DMS153 treated with DMSO at 0.1 percent for 48 hours (cell line): ENCODE measurements around the gene SLC13A1.

ENCODE experiments used
- DNase-seq: peaks from one replicate; lab custom pipeline; 2025; ENCODE audit not compliant: unreplicated experiment; lab: John Stamatoyannopoulos, UW

The SLC13A1 gene

GRCh38 chr7:123198668-123199652, 809 bp downstream of the SLC13A1 start:
- no peak for DNase-seq

DNA sequence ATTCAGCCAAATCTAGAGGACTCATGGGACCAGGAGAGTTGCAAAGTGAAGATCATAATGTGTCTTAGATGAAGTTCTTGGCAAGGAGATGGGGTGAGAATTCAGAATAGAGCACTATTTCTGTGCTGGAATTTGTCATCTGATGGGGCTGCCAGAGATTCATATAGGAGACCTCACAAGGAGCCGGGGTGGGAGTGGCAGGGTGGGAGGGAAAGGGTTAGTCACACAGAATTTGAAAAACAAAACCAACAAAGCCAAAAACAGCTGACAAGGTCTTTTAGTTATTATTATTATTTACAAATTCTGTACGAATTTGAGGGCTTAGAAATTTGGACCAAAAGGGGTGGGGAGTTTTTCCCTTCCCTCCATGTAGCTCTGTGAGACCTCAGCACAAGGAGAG, 1.7 kb downstream of the SLC13A1 start:
- DNase-seq, result no peak

DNA sequence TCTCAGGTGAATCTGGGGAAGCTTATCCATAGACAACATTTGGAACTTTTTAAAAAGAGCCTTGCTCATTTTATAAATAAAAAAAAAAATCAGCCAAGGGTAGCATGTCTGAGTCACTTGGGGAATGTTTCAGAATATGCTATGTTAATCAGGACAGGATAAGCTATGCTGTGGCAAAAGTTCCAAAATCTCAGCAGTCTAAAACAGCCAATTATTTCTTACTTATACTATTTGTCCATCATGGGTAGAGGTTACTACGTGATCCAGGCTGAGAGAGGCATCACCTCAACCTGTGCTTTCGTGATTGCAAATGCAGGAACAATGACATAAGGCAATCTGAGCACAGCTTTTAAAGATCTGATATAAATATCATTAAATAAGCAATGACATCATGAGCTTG, 6.5 kb downstream of the SLC13A1 start:
- no peak for DNase-seq

DNA sequence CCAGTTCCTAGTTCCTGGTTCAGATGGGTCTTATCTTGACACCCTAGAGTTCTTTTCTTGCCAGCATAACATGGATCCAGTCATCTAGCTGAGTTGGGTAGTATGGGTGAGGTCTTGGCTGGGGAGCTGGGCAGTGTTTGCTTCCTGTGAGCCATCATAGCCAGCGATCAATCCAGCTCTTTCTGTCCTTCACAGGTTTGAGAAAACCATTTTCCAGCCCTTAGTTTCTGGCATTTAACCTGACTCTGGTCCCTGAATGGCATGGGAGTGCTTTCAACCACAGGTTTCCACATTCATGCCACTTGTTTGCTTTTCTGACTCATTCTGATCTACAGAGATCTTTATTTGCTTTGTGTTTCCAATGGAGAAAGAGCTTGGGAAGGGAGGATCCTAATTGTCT, 8.6 kb downstream of the SLC13A1 start:
- peak; percentile 45 for DNase-seq

DNA sequence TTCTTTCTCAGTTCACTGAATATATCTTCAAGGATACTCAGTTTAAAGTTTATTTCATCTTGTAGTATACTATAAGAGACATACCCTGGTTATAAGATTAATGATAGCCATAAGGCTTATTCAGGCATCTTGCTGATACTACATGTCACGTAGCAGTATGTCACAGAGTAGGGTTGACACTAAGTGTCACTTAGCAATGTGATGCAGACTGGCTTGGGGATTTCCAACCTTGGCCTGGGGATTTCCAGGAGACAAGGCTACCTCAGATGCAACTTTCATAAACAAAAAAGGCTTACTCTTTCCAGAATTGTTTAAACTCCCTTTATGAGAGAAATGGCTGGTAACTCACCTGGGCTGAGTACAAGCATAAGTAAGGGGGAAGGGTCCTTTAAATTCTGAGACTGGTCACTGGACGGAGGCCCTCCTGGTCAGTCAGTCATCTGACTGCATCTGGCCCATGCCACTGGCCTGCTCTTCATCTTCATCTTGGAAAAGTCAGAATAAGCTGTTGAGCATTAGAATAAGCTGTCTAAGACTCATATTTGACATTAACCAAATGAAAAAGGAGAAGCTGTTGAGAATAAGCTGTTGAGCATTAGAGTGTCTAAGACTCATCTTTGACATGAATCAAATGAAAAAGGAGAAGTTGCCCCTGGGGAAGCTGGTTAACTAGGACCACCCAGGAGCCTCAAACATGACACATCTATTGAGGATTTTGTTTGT, 9.5 kb downstream of the SLC13A1 start:
- DNase-seq, result no peak

DNA sequence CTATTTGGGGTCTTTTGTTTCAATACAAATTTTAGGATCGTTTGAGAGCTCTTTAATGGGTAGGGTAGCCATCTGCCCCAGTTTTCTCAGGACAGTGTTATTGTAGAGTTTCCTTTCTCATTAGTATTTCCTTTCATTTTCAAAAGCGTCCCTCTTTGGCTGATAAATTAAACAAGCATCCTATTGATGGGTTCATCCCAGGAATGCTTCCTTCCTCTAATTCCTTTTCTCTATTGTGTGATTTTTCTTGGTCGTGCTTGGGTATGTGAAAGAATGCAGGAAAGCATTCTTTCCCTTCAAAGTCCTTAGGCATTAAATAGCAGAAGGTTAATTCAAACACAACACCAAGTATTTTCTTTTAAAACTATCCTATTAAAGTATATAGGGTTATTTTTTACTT, 14.0 kb downstream of the SLC13A1 start:
- no peak for DNase-seq

- DNase-seq, result no peak
Measured at GRCh38 chr7:123184271-123184670, 15.5 kb downstream of the SLC13A1 start.

DNA sequence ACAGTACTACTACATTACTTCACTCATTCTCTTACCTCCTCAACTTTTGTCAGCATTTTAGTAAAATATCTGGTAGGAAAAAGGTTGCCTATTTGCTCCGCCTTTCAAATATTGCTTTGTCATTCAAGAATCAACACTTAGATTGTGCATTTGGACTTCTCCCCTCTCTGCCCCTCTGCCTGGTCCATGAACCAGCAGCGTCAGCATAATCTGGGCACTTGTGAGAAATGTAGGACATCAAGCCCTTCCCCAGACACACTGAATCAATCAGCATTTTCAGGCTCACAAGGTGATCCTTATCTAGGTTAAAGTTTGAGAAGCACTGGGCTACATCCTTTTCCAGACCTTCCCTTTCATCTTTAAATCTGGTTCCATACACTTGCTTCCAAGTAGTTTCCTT, 16.3 kb downstream of the SLC13A1 start:
- no peak for DNase-seq

DNA sequence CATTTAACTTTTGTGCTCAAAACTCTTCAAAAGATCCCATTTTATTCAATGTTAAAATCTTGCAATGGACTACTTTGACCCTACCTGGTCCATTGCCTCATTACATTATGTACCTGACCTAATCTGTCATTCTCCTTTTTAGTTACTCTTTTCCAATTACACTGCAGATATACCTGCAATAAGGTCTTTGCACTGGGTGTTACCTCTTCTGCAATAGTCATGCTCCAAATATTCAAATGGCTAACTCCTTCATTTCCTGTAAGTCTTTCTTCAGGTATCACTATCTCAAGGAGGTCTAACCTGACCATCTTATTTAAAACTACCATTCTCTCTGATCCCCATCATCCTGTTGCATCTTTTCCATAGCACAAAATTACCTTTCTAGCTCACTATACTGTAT, 22.3 kb downstream of the SLC13A1 start:
- DNase-seq, result no peak

DNA sequence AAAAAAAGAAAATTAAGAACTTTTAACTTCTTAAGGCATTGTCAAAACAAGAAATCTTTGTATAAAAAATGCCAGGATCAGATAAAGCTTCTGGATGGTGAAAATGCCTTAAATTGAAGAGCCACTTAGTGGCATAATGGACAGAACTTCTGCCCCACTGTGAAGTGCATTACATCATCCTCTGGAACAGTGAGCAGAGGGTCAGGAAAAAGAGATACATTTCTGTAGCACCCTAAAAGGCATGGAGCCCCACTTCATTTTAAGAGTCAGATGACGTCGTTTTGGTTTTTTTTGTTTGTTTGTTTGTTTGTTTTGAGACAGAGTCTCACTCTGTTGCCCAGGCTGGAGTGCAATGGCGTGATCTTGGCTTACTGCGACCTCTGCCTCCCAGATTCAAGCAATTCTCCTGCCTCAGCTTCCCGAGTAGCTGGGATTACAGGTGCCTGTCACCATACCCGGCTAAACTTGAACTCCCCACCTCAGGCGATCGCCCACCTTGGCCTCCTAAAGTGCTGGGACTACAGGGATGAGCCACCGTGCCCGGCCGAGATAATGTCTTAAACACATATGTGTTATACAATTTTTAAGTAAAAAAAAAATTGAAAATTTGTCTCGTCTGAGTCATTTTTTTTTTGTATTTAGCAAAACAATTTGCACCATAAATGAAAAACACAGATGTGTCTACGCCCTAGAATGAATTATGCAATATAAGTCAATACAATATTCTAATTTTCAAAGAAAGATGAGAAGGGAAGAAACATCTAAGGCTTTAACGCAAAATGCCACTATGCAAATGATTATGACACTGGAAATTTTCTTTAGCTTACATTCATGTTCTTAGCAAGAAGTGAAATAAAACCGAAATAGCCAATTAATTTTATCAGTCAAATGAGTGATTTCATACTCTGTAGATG, 29.2 kb downstream of the SLC13A1 start:
- DNase-seq, result no peak

DNA sequence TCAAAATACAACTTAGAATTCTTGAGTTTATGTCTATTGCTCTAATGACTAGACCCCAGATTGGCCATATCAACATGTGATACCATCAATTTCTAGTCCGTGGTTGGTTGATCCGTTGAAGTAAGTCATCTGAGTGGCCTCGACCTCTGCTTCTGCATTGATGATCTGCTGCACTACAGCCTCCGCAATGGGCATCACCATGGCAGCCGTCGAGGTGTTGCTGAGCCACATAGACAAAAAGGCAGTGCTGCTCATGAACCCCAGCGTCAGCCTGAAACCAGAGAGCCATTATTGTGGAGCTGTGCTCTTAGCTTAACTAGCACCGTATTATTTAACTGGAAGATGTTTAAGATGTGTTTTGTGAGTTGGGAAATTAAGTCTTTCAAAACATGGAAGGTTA, 30.7 kb downstream of the SLC13A1 start:
- DNase-seq, result no peak

DNA sequence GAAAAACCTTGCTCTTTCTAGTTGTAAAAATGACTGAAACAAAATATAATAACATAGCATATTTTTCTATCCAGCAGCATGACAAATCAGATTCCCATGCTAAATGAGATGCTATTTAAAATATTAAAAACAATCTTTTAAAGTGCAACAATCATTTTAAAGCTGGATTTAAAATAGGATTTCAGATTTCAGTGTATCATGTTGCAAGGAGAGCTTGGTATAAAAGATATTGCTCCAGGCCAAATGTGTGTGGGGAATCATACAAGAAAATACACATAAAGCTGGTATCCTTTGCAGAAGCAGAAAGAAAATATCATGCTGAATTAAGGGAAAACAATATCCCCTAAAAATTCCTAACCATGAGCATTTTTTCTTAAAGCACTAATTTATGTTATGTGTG, 42.2 kb downstream of the SLC13A1 start:
- DNase-seq, result no peak

DNA sequence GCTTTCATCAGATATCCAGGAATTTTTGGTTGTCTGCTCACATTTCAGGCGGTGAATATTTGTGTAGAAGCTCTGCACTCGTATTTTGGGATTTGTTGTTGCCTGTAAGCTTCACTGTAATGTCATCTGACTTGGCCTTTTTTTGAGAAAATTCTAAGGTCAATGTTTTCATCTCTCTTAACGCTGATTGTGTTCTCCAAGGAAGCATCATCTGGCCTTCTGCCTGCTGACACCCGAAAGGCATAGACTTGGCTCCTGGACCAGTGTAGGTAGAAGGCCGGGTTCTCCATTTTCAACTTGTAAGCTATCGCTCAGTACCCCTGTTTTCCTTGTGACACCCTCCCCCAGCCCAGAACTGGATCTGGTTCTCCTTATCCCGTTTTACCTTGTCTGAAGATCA, 44.2 kb downstream of the SLC13A1 start:
- DNase-seq, result no peak

DNA sequence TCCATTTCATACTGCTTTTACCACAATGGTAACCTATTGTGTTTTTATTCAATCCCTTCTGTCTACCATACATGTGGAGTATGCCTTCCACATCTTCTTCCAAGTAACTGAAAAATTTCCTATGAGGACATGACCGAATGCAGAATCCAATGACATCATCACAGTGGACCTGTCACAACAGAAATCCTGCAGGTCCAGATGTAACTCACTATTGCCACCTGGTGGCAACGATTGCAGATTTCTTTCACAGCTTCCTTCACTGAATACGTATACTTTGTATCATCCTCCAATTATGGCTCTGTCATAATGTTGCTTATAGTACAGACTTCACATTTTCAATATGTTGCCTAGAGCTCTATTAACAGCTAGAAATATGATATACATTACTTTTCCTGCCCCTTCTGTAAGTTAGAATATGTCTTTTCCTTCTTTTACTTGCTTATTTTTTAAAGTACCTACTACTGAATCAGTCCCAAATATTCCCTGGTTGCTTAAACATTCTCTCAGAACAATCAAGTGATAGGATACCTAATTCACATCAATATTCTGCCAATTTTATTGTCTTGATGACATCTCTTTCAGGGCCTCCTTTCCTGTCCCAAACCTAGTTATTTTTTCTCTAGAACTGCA, 45.4 kb downstream of the SLC13A1 start:
- peak; percentile 58 for DNase-seq

- DNase-seq, result no peak
Measured at GRCh38 chr7:123151443-123151842, 48.3 kb downstream of the SLC13A1 start.

DNA sequence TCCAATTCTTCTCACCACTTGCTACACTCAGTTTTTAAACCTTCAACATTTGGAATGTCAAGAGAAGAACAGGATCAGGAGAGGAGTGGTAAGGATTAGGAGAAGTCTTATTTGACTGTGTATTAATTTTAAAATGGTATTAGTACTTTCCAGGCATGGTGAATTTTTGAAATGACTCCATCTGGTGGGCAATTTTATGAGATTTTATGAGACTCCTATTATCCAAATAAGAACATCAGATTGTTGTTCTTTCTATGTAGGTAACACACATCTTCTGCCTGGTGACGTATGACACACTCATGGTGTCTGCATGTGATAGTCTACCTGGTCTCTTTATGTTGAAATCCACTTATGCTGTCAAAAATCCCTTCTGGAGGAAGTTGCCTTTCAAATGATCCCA, 51.0 kb downstream of the SLC13A1 start:
- DNase-seq, result no peak

- no peak for DNase-seq
Measured at GRCh38 chr7:123143252-123144006, 56.3 kb downstream of the SLC13A1 start.

DNA sequence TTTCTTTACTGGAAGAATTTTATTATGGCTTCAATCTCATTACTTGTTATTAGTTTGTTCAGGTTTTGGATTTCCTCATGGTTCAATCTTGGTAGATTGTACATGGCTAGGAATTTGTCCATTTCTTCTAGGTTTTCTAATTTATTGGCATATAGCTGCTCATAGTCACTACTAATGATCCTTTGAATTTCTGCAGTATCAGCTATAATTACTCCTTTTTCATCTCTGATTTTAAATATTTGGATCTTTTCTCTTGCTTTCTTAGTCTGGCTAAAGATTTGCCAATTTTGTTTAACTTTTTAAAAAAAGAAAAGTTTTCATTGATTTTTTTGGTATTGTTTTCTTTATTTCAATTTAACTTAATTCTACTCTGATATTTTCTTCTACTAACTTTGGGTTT, 59.2 kb downstream of the SLC13A1 start:
- no peak for DNase-seq

- no peak for DNase-seq
Measured at GRCh38 chr7:123135960-123136359, 63.8 kb downstream of the SLC13A1 start.

DNA sequence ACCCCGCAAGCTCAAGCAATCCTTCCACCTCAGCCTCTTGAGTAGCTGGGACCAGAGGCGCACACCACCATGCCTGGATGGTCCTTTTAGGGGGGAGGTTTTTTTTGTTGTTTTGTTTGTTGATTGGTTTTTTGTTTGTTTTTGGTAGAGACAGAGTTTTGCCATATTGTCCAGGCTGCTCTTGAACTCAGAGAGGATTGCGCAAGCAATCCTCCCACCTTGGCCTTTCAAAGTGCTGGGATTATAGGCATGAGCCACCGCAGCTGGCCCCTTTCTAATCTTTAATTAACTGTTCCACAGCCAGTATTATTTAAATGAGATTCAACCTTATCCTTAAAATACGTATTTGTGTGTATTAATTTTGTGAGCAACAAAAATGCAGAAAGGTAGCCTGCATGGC, 65.8 kb downstream of the SLC13A1 start:
- DNase-seq, result no peak
